K562 (cell line): ENCODE measurements around the gene MADCAM1. TPM values are rescaled to one million over a fixed set of nuclear protein-coding genes. Genes with fewer than 3 reads are reported as not detected.

ENCODE experiments used
- ARID2 ChIP-seq: fragments of 450-650 bp; IDR thresholded peaks from 2 replicates; pipeline ENCODE4 v1.6.1; 2017; ENCODE audit warnings: antibody characterized with exemption, mild to moderate bottlenecking
- BMI1 ChIP-seq: fragments of 150-350 bp; IDR thresholded peaks from 2 replicates; pipeline ENCODE4 v1.6.1; 2014; ENCODE audit warnings: low read length
- CBX8 ChIP-seq: fragments of 200-600 bp; sonication (generic); IDR thresholded peaks from 2 replicates; pipeline ENCODE4 v1.6.1; 2012; ENCODE audit warnings: borderline replicate concordance, mixed run types, low read depth, mild to moderate bottlenecking, moderate library complexity, mixed read lengths, low read length, control low read depth, inconsistent platforms; ENCODE audit not compliant: poor library complexity, severe bottlenecking; ENCODE audit errors: extremely low read depth
- DPF2 ChIP-seq: fragments of 450-650 bp; IDR thresholded peaks from 2 replicates; pipeline ENCODE4 v1.6.1; 2016
- ESRRA ChIP-seq: fragments of 450-650 bp; IDR thresholded peaks from 2 replicates; pipeline ENCODE4 v1.6.1; 2014; ENCODE audit warnings: low read depth, mild to moderate bottlenecking, moderate library complexity, borderline replicate concordance
- JUND ChIP-seq, 2 experiments: IDR thresholded peaks; 2 replicates in 1 of 2; 3 replicates in 1 of 2; pipeline ENCODE4 v1.6.1; 2011; ENCODE audit warnings: borderline replicate concordance in 2 of 2, low read depth in 2 of 2, low read length in 2 of 2, improper control_type of control experiment in 1 of 2, missing biosample characterization in 1 of 2, missing genetic modification characterization in 1 of 2, missing genetic modification reagents in 1 of 2
- KLF16 ChIP-seq: IDR thresholded peaks from 2 replicates; pipeline ENCODE4 v1.6.1; 2016; ENCODE audit warnings: antibody characterized with exemption
- MCM3 ChIP-seq: fragments of 450-650 bp; IDR thresholded peaks from 2 replicates; pipeline ENCODE4 v1.6.1; 2016
- MTF1 ChIP-seq: fragments of 250-450 bp; sonication (Bioruptor Pico); IDR thresholded peaks from 2 replicates; pipeline ENCODE4 v1.9.0; 2021; ENCODE audit warnings: moderate library complexity, mild to moderate bottlenecking, inconsistent platforms, borderline replicate concordance
- NR2C1 ChIP-seq, 2 experiments: fragments of 450-650 bp; IDR thresholded peaks; 2 replicates each; pipeline ENCODE4 v1.6.1; 2017; ENCODE audit warnings: mild to moderate bottlenecking in 2 of 2, antibody characterized with exemption in 1 of 2, inconsistent platforms in 1 of 2, missing compliant biosample characterization in 1 of 2, missing genetic modification characterization in 1 of 2
- RBM17 ChIP-seq: fragments of 200-400 bp; formaldehyde crosslinking; IDR thresholded peaks from 2 replicates; pipeline ENCODE4 v1.6.1; 2017; ENCODE audit warnings: low read depth, mild to moderate bottlenecking, low read length, borderline replicate concordance
- SIX5 ChIP-seq, 2 experiments: IDR thresholded peaks; 2 replicates each; pipeline ENCODE4 v1.6.1; 2011; ENCODE audit warnings: low read length in 2 of 2, borderline replicate concordance in 1 of 2, low read depth in 1 of 2, mild to moderate bottlenecking in 1 of 2, moderate library complexity in 1 of 2; ENCODE audit not compliant: insufficient read depth in 1 of 2
- STAT5B ChIP-seq: fragments of 250-450 bp; sonication (Bioruptor Pico); IDR thresholded peaks from 2 replicates; pipeline ENCODE4 v1.8.0; 2021; ENCODE audit warnings: mild to moderate bottlenecking, inconsistent platforms
- ZBED1 ChIP-seq: IDR thresholded peaks from 2 replicates; pipeline ENCODE4 v1.6.1; 2014
- ZBTB17 ChIP-seq: fragments of 450-650 bp; formaldehyde crosslinking; IDR thresholded peaks from 2 replicates; pipeline ENCODE4 v1.4.0; 2020; ENCODE audit warnings: mild to moderate bottlenecking
- ZFP30 ChIP-seq: fragments of 250-450 bp; sonication (Bioruptor Pico); IDR thresholded peaks from 2 replicates; pipeline ENCODE4 v1.8.0; 2022; ENCODE audit warnings: moderate library complexity, mild to moderate bottlenecking, inconsistent platforms, borderline replicate concordance
- polyA plus RNA-seq, 8 experiments: library from polyadenylated mRNA; depleted of rRNA in 4 of 8; stranded (reverse) in 5 of 8; unstranded in 3 of 8; fragments of >200 nt; fragmentation: Nextera tagmentation in 2 of 8; fragmentation: Illumina TruSeq in 1 of 8; extraction: Ambion mirVana in 2 of 8; extraction: Trizol in 1 of 8; gene quantifications; 2 replicates each; pipeline versions ENCODE4 v1.2.1 to v1.2.3, GENCODE V29; 2011 to 2014; ENCODE audit warnings: inconsistent platforms in 1 of 8, missing spikeins in 1 of 8
- total RNA-seq, 7 experiments: library from RNA; depleted of rRNA in 6 of 7; stranded (reverse); fragments of >200 nt in 6 of 7; fragmentation: Illumina TruSeq in 2 of 7; extraction: Trizol in 2 of 7; gene quantifications; 2 replicates each; pipeline versions ENCODE4 v1.2.1 to v1.2.3, GENCODE V29; 2011 to 2021; ENCODE audit warnings: low replicate concordance in 1 of 7
- TF ChIP-seq, protein P1 (sequence below): sonication (generic); formaldehyde crosslinking; IDR thresholded peaks from 2 replicates; pipeline ENCODE4 v1.8.0; 2022; ENCODE audit warnings: missing genetic modification reagents, mild to moderate bottlenecking, borderline replicate concordance
- TF ChIP-seq, protein P2 (sequence below): IDR thresholded peaks from 3 replicates; pipeline ENCODE4 v1.6.1; 2011; ENCODE audit warnings: borderline replicate concordance, mild to moderate bottlenecking, moderate library complexity; ENCODE audit not compliant: insufficient read length; ENCODE audit errors: extremely low read depth
- TF ChIP-seq, protein P3 (sequence below): fragments of 200-800 bp; sonication (Bioruptor generic); IDR thresholded peaks from 2 replicates; pipeline ENCODE4 v1.6.1; 2017; ENCODE audit warnings: missing genetic modification characterization, missing compliant biosample characterization

Gene MADCAM1
- total and polyA plus RNA-seq, 9 of the 15 experiments (the other 6 are each of a cell fraction or from before 2014, with no cell fraction given): 0.09 to 0.36 (median 0.09) TPM; not detected in 6

DNA sequence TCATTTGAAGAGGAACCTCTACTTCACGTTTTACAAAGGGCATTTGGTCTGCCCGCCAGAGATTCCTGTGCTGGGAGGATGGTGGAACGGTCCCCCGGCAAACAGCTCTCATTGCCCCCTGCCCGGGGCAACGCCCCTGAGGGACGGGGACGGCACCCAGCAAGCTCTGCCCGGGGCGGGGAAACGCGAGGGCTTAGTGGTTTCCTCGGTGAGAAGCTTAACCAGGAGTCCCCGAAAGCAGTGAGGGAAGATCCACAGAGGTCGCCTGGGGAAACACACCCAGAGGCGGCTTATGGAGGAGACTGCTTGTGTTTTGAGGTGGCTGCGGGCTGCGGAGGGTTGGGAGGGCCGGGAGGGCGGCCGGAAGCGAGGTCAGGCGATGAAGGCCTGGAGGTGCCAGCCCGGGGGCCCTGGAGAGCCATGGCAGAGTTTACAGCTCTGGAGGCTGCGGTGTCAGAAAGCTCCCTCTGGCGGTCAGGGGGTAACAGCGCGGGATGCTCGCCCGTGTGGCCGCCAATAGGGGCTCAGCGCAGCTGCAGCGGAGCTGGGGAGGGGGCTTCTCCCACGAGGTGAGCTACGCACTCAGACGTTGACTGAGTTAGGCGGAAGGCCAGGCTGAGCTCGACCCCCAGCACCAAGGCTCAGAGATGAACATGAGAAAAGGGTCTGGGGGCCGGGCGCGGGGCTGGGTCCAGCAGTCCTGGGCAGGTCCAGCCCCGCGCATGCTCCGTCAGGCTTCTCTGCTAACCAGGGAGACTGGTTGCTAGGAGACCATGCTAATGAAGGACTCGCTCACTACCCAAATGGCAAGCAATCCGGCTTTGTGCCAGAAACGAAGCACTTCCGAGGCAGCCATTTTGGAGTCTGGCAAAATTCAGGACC, 10.4 kb downstream of the MADCAM1 start (continued):
- TF ChIP-seq, protein P1, sequence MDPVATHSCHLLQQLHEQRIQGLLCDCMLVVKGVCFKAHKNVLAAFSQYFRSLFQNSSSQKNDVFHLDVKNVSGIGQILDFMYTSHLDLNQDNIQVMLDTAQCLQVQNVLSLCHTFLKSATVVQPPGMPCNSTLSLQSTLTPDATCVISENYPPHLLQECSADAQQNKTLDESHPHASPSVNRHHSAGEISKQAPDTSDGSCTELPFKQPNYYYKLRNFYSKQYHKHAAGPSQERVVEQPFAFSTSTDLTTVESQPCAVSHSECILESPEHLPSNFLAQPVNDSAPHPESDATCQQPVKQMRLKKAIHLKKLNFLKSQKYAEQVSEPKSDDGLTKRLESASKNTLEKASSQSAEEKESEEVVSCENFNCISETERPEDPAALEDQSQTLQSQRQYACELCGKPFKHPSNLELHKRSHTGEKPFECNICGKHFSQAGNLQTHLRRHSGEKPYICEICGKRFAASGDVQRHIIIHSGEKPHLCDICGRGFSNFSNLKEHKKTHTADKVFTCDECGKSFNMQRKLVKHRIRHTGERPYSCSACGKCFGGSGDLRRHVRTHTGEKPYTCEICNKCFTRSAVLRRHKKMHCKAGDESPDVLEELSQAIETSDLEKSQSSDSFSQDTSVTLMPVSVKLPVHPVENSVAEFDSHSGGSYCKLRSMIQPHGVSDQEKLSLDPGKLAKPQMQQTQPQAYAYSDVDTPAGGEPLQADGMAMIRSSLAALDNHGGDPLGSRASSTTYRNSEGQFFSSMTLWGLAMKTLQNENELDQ (CRISPR knock-in tag): no peak
- TF ChIP-seq BMI1: peak; percentile 83
- TF ChIP-seq KLF16: peak; percentile 36; the same call in 1 of the 2 replicates
- TF ChIP-seq DPF2: no peak
- no peak for TF ChIP-seq ZBTB17 (CRISPR knock-in tag)
- no peak for TF ChIP-seq STAT5B (CRISPR knock-in tag)
- 0 out of 2 replicates have a peak, but pooled peaks have one; percentile 3 for TF ChIP-seq JUND (IDR thresholded peaks at IDR 0.05; ENCODE audit: borderline replicate concordance, low read depth, low read length)
- peak; percentile 54; the same call in 2 of the 3 replicates for TF ChIP-seq JUND (tag; IDR thresholded peaks at IDR 0.05; ENCODE audit: borderline replicate concordance, low read depth, low read length)
- TF ChIP-seq ESRRA: peak; percentile 28; the same call in 1 of the 2 replicates
- TF ChIP-seq, protein P2, sequence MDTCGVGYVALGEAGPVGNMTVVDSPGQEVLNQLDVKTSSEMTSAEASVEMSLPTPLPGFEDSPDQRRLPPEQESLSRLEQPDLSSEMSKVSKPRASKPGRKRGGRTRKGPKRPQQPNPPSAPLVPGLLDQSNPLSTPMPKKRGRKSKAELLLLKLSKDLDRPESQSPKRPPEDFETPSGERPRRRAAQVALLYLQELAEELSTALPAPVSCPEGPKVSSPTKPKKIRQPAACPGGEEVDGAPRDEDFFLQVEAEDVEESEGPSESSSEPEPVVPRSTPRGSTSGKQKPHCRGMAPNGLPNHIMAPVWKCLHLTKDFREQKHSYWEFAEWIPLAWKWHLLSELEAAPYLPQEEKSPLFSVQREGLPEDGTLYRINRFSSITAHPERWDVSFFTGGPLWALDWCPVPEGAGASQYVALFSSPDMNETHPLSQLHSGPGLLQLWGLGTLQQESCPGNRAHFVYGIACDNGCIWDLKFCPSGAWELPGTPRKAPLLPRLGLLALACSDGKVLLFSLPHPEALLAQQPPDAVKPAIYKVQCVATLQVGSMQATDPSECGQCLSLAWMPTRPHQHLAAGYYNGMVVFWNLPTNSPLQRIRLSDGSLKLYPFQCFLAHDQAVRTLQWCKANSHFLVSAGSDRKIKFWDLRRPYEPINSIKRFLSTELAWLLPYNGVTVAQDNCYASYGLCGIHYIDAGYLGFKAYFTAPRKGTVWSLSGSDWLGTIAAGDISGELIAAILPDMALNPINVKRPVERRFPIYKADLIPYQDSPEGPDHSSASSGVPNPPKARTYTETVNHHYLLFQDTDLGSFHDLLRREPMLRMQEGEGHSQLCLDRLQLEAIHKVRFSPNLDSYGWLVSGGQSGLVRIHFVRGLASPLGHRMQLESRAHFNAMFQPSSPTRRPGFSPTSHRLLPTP: no peak
- no peak for TF ChIP-seq SIX5 (IDR thresholded peaks at IDR 0.05; ENCODE audit: borderline replicate concordance in 1 of 2, insufficient read depth in 1 of 2, low read depth in 1 of 2, low read length in 2 of 2)
- TF ChIP-seq RBM17: no peak
- no peak for TF ChIP-seq CBX8
- TF ChIP-seq ZFP30 (CRISPR knock-in tag): no peak
- no peak for TF ChIP-seq MCM3
- no peak for TF ChIP-seq NR2C1 (IDR thresholded peaks at IDR 0.05)
- no peak for TF ChIP-seq NR2C1 (tag; IDR thresholded peaks at IDR 0.05)
- TF ChIP-seq MTF1 (CRISPR knock-in tag): no peak
- TF ChIP-seq, protein P3, sequence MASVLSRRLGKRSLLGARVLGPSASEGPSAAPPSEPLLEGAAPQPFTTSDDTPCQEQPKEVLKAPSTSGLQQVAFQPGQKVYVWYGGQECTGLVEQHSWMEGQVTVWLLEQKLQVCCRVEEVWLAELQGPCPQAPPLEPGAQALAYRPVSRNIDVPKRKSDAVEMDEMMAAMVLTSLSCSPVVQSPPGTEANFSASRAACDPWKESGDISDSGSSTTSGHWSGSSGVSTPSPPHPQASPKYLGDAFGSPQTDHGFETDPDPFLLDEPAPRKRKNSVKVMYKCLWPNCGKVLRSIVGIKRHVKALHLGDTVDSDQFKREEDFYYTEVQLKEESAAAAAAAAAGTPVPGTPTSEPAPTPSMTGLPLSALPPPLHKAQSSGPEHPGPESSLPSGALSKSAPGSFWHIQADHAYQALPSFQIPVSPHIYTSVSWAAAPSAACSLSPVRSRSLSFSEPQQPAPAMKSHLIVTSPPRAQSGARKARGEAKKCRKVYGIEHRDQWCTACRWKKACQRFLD (CRISPR knock-in tag): no peak
- no peak for TF ChIP-seq ZBED1
- TF ChIP-seq ARID2: no peak
